PC-3 (cell line): Measurements from ENCODE around the gene OMG.

Source experiments
- CTCF ChIP-seq: fragments of 300-600 bp; sonication (generic); conservative IDR thresholded peaks from 2 replicates; pipeline ENCODE4 v1.5.1; 2017; ENCODE audit warnings: antibody characterized with exemption, low read depth, mild to moderate bottlenecking, low read length
- EZH2 ChIP-seq: fragments of 300-600 bp; sonication (generic); IDR thresholded peaks from one replicate; pipeline ENCODE4 v1.6.1; 2017; ENCODE audit warnings: antibody characterized with exemption, mild to moderate bottlenecking, low read length; ENCODE audit not compliant: unreplicated experiment

DNA sequence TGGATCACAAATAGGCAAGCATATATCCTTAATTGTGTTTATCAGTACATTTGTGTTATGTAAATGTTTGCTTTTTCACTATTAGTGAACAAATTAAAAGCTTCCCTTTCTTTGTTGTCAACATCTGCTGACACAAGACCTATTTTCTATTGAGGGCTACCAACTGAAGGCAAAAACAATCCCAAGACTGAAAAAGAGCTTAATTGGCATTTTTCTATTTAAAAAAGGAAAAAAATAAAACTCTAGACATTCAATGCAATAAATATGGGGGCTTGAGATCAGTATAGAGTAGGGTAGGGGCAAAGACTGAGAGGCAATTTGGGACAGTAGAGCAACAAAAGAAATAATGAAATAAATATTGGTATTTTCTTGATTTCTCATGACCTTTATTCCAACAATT is 24.2 kb downstream of the OMG start:
- TF ChIP-seq CTCF = no peak
- TF ChIP-seq EZH2 = no peak
